Peyer's patch (tissue), 4 donors: ENCODE data around the gene HK2.

Experiments
- CTCF ChIP-seq, 6 experiments: fragments of 450-650 bp in 4 of 6; fragments of 200-600 bp in 2 of 6; sonication (generic) in 1 of 6; IDR thresholded peaks; one replicate each; pipeline ENCODE4 v1.5.1; 2017 to 2019; ENCODE audit warnings: antibody characterized with exemption in 6 of 6, mild to moderate bottlenecking in 3 of 6, moderate library complexity in 1 of 6
- POLR2A ChIP-seq, 2 donors: fragments of 450-650 bp; IDR thresholded peaks; one replicate each; pipeline ENCODE4 v1.5.1; 2017; ENCODE audit warnings: antibody characterized with exemption in 2 of 2, mild to moderate bottlenecking in 2 of 2, moderate library complexity in 2 of 2

GRCh38 chr2:74906395-74906794 lies 72.5 kb downstream of the HK2 start:
- TF ChIP-seq CTCF (IDR thresholded peaks at IDR 0.05) = no peak
- TF ChIP-seq POLR2A (IDR thresholded peaks at IDR 0.05) = no peak
